Activated naive CD8-positive, alpha-beta T cell treated with anti-CD3 and anti-CD28 coated beads for 36 hours (primary cell): ENCODE results near the gene UBE2G2. TPM values are rescaled to one million over a fixed set of nuclear protein-coding genes. Genes with fewer than 3 reads are reported as not detected.
"Not testable (repeated sequence)": the region's sequence is repeated elsewhere in the genome, so short reads cannot be mapped to it uniquely, and the experiment has no call there.

Experiments
- DNase-seq: peaks from one replicate; pipeline ENCODE4 v3.0.0; 2021
- H3K27ac Mint-ChIP-seq: one replicate; pipeline ENCODE4 v1.8.0; 2022; ENCODE audit warnings: mild to moderate bottlenecking, moderate library complexity, mixed read lengths
- H3K27me3 Mint-ChIP-seq: one replicate; pipeline ENCODE4 v1.8.0; 2022; ENCODE audit warnings: mild to moderate bottlenecking, mixed read lengths
- H3K36me3 Mint-ChIP-seq: one replicate; pipeline ENCODE4 v1.8.0; 2021; ENCODE audit warnings: mild to moderate bottlenecking, mixed read lengths
- H3K4me1 Mint-ChIP-seq: one replicate; pipeline ENCODE4 v1.8.0; 2021; ENCODE audit warnings: mixed read lengths
- H3K4me3 Mint-ChIP-seq: one replicate; pipeline ENCODE4 v1.8.0; 2022; ENCODE audit warnings: mild to moderate bottlenecking, moderate library complexity, mixed read lengths
- H3K9me3 Mint-ChIP-seq: one replicate; pipeline ENCODE4 v1.8.0; 2022; ENCODE audit warnings: mixed read lengths
- total RNA-seq, 2 experiments: library from RNA; stranded (reverse); gene quantifications; one replicate each; pipeline ENCODE4 v1.2.3, GENCODE V29; 2021

The UBE2G2 gene
- total RNA-seq, 2 experiments from 2014 or later: 115 to 124 TPM

- H3K27ac Mint-ChIP-seq: no peak overlapping the region
These were observed 39.2 kb upstream of the UBE2G2 start for GRCh38 chr21:44840771-44841170.

GRCh38 chr21:44838951-44839350 is 37.3 kb upstream of the UBE2G2 start:
- Mint-ChIP-seq H3K9me3 (no peaks in the 10 kb centered on the region), H3K4me3 (no peak overlapping the region), H3K27ac (no peak overlapping the region), H3K27me3 (peaks cover 7% of the 10 kb centered on the region), H3K36me3 (no peaks in the 10 kb centered on the region), H3K4me1 (no peaks in the 10 kb centered on the region)
- DNase-seq: no peak

More at GRCh38 chr21:44840771-44841170, 39.2 kb upstream of the UBE2G2 start:
- Mint-ChIP-seq H3K27me3 (peaks cover 7% of the 10 kb centered on the region), H3K4me1 (peaks cover 1% of the 10 kb centered on the region), H3K4me3 (no peak overlapping the region), H3K9me3 (no peaks in the 10 kb centered on the region), H3K36me3 (no peaks in the 10 kb centered on the region)
- no peak for DNase-seq

DNA sequence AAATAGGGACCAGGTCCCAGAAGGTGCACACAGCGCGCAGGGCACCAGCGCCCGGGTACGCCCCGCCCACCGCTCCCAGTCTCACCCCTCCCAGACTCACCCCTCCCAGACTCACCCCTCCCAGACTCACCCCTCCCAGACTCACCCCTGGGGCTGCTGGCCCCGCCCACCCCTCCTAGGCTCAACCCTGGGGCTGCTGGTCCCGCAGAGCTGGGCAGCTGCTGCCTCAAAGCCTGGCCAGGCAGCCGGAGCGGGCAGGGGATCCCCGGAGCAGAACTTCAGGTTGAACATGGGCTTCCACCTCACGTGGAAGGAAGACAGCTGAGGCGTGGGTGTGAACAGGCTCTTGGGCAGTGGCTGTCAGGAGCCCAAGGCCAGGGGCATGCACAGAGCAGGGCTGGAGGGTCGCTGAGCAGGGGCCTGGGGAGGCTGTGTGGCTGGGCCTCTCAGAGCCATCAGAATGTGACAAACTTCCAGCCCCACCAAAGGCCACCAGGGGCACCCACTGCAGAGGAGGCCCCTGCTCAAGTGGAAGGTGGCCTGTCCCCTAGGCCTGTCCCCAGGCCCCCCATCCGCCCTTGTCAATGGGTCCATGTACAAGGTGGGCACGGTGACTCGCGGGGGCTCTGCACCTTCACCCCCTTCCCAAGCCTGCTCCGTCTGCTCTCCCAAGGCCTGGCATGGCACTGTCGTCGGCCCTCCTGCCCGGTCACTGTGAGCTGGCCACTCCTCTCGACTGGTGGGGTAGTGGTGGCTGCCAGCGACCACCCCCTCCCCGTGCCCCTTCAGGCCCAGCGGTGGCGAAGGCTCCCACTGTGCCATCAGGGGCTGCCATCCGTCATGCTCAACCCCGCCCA is 36.6 kb upstream of the UBE2G2 start:
- Mint-ChIP-seq H3K27me3 (peaks cover 7% of the 10 kb centered on the region), H3K27ac (no peak overlapping the region), H3K36me3 (no peaks in the 10 kb centered on the region), H3K4me3 (no peak overlapping the region), H3K9me3 (no peaks in the 10 kb centered on the region), H3K4me1 (no peaks in the 10 kb centered on the region)
- no peak for DNase-seq

- H3K27ac Mint-ChIP-seq: no peak overlapping the region
- no peaks in the 10 kb centered on the region for H3K4me1 Mint-ChIP-seq
- H3K36me3 Mint-ChIP-seq: no peaks in the 10 kb centered on the region
- no peaks in the 10 kb centered on the region for H3K9me3 Mint-ChIP-seq
- no peak for DNase-seq
- H3K27me3 Mint-ChIP-seq: peaks cover 7% of the 10 kb centered on the region
- no peak overlapping the region for H3K4me3 Mint-ChIP-seq
These were observed 35.9 kb upstream of the UBE2G2 start for GRCh38 chr21:44837537-44837936.

- DNase-seq: no peak
- Mint-ChIP-seq H3K36me3 (no peaks in the 10 kb centered on the region), H3K27ac (no peak overlapping the region), H3K9me3 (no peaks in the 10 kb centered on the region), H3K27me3 (peaks cover 7% of the 10 kb centered on the region), H3K4me1 (no peaks in the 10 kb centered on the region), H3K4me3 (no peak overlapping the region)
These were observed 35.2 kb upstream of the UBE2G2 start for GRCh38 chr21:44836666-44837471.

GRCh38 chr21:44836349-44836665 is 34.7 kb upstream of the UBE2G2 start:
- no peak for DNase-seq
- H3K27ac Mint-ChIP-seq: no peak overlapping the region
- H3K9me3 Mint-ChIP-seq: no peaks in the 10 kb centered on the region
- peaks cover 2% of the 10 kb centered on the region for H3K4me1 Mint-ChIP-seq
- H3K36me3 Mint-ChIP-seq: no peaks in the 10 kb centered on the region
- peaks cover 4% of the 10 kb centered on the region for H3K27me3 Mint-ChIP-seq
- H3K4me3 Mint-ChIP-seq: no peak overlapping the region

GRCh38 chr21:44835647-44835973 is 34.0 kb upstream of the UBE2G2 start:
- Mint-ChIP-seq H3K27ac (no peak overlapping the region), H3K4me3 (no peak overlapping the region), H3K27me3 (peaks cover 4% of the 10 kb centered on the region), H3K9me3 (no peaks in the 10 kb centered on the region), H3K36me3 (no peaks in the 10 kb centered on the region), H3K4me1 (peaks cover 7% of the 10 kb centered on the region)
- no peak for DNase-seq

- Mint-ChIP-seq H3K27ac (no peak overlapping the region), H3K4me1 (peaks cover 9% of the 10 kb centered on the region), H3K4me3 (no peak overlapping the region), H3K9me3 (no peaks in the 10 kb centered on the region), H3K27me3 (peaks cover 4% of the 10 kb centered on the region), H3K36me3 (no peaks in the 10 kb centered on the region)
- no peak for DNase-seq
These were observed 33.5 kb upstream of the UBE2G2 start for GRCh38 chr21:44834951-44835646.

- no peak for DNase-seq
These were observed 32.8 kb upstream of the UBE2G2 start for GRCh38 chr21:44834231-44834950.

GRCh38 chr21:44833663-44834062 is 32.0 kb upstream of the UBE2G2 start:
- no peak for DNase-seq
- H3K4me1 Mint-ChIP-seq: peaks cover 19% of the 10 kb centered on the region
- no peaks in the 10 kb centered on the region for H3K36me3 Mint-ChIP-seq
- H3K4me3 Mint-ChIP-seq: no peak overlapping the region
- no peak overlapping the region for H3K27ac Mint-ChIP-seq
- H3K27me3 Mint-ChIP-seq: peaks cover 4% of the 10 kb centered on the region
- peaks cover 2% of the 10 kb centered on the region for H3K9me3 Mint-ChIP-seq

More at GRCh38 chr21:44834231-44834950, 32.8 kb upstream of the UBE2G2 start:
- peaks cover 16% of the 10 kb centered on the region for H3K4me1 Mint-ChIP-seq
- H3K36me3 Mint-ChIP-seq: no peaks in the 10 kb centered on the region
- no peak overlapping the region for H3K27ac Mint-ChIP-seq
- H3K4me3 Mint-ChIP-seq: no peak overlapping the region
- H3K9me3 Mint-ChIP-seq: no peaks in the 10 kb centered on the region
- H3K27me3 Mint-ChIP-seq: peaks cover 4% of the 10 kb centered on the region

DNA sequence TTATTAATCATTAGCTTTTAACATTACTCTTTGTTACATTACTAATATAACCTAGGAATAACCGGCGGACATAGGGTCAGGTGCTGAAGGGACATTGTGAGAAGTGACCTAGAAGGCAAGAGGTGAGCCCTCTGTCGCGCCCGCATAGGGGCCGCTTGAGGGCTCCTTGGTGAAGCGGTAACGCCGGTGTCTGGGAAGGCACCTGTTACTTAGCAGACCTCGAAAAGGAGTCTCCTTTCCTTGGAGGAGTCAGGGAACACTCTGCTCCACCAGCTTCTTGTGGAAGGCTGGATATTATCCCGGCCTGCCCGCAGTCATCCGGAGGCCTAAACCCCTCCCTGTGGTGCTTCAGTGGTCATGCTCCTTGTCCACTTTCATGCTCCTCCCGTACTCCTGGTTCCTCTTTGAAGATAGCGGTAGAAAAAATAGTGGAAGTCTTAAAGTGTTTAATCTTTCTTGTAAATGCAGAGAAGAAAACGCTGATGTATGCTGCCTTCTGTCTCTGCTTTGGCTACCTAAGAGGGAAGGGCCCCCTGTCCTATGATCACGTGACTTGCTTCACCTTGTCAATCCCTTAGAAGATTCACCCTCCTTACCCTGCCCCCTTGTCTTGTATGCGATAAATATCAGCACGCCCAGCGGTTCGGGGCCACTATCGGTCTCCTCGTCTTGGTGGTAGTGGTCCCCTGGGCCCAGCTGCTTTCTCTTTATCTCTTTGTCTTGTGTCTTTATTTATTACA is 31.1 kb upstream of the UBE2G2 start:
- not testable (repeated sequence) for DNase-seq, H3K9me3 Mint-ChIP-seq, H3K4me3 Mint-ChIP-seq, H3K36me3 Mint-ChIP-seq, H3K27ac Mint-ChIP-seq, H3K27me3 Mint-ChIP-seq
- H3K4me1 Mint-ChIP-seq: peaks cover 19% of the 10 kb centered on the region

- no peak overlapping the region for H3K27ac Mint-ChIP-seq
- no peak for DNase-seq
- H3K4me1 Mint-ChIP-seq: peaks cover 19% of the 10 kb centered on the region
- no peaks in the 10 kb centered on the region for H3K27me3 Mint-ChIP-seq
- peaks cover 15% of the 10 kb centered on the region for H3K9me3 Mint-ChIP-seq
- H3K36me3 Mint-ChIP-seq: peaks cover 7% of the 10 kb centered on the region
- H3K4me3 Mint-ChIP-seq: no peak overlapping the region
These were observed 29.7 kb upstream of the UBE2G2 start for GRCh38 chr21:44831227-44831860.

- Mint-ChIP-seq H3K9me3 (peaks cover 15% of the 10 kb centered on the region), H3K27me3 (no peaks in the 10 kb centered on the region), H3K36me3 (peaks cover 7% of the 10 kb centered on the region), H3K4me3 (no peak overlapping the region), H3K4me1 (peaks cover 19% of the 10 kb centered on the region), H3K27ac (peak overlapping the region; percentile 19)
- no peak for DNase-seq
These were observed 28.0 kb upstream of the UBE2G2 start for GRCh38 chr21:44829507-44830092.
